NCI-H748 (cell line): ENCODE measurements around the gene NAP1L4.

Experiments used
- DNase-seq: peaks from one replicate; lab custom pipeline; 2025; ENCODE audit not compliant: unreplicated experiment; lab: John Stamatoyannopoulos, UW

The NAP1L4 gene

GRCh38 chr11:2924821-2925675, 67.1 kb downstream of the NAP1L4 start:
- no peak for DNase-seq

GRCh38 chr11:2924381-2924780, 67.7 kb downstream of the NAP1L4 start:
- DNase-seq, result no peak

- no peak for DNase-seq
These were observed 68.4 kb downstream of the NAP1L4 start for GRCh38 chr11:2923446-2924375.

- no peak for DNase-seq
These were observed 69.5 kb downstream of the NAP1L4 start for GRCh38 chr11:2922655-2923054.

- DNase-seq, result no peak
These were observed 70.2 kb downstream of the NAP1L4 start for GRCh38 chr11:2921742-2922493.

GRCh38 chr11:2921261-2921660, 70.9 kb downstream of the NAP1L4 start:
- DNase-seq, result no peak

GRCh38 chr11:2920343-2920742, 71.8 kb downstream of the NAP1L4 start:
- DNase-seq, result no peak

- no peak for DNase-seq
These were observed 72.3 kb downstream of the NAP1L4 start for GRCh38 chr11:2919837-2920236.

- no peak for DNase-seq
These were observed 72.9 kb downstream of the NAP1L4 start for GRCh38 chr11:2919188-2919587.

GRCh38 chr11:2917842-2918490, 74.2 kb downstream of the NAP1L4 start:
- DNase-seq, result no peak

GRCh38 chr11:2916892-2917645, 75.1 kb downstream of the NAP1L4 start:
- no peak for DNase-seq

- DNase-seq, result no peak
These were observed 75.8 kb downstream of the NAP1L4 start for GRCh38 chr11:2916114-2916891.

GRCh38 chr11:2915473-2915872, 76.7 kb downstream of the NAP1L4 start:
- DNase-seq, result no peak

GRCh38 chr11:2914455-2915195, 77.5 kb downstream of the NAP1L4 start:
- DNase-seq, result no peak

- DNase-seq, result no peak
These were observed 78.4 kb downstream of the NAP1L4 start for GRCh38 chr11:2913776-2914175.

GRCh38 chr11:2913019-2913431, 79.1 kb downstream of the NAP1L4 start:
- no peak for DNase-seq

- no peak for DNase-seq
These were observed 79.6 kb downstream of the NAP1L4 start for GRCh38 chr11:2912498-2912897.

GRCh38 chr11:2911785-2912391, 80.2 kb downstream of the NAP1L4 start:
- no peak for DNase-seq
